Activated naive CD4-positive, alpha-beta T cell treated with anti-CD3 and anti-CD28 coated beads, Interleukin-2, amount 50 U/mL, for 72 hours (primary cell): ENCODE measurements around the gene RUNX2. TPM values are rescaled to one million over a fixed set of nuclear protein-coding genes. Genes with fewer than 3 reads are reported as not detected.
A peak's percentile ranks its signal among the peaks of the same experiment; 100 is the strongest.

ENCODE experiments used
- ATAC-seq, 2 donors: fragments of 150-1000 bp; cut with Tn5 transposase; 2 replicates each; pipeline ENCODE4 v1.10.0; 2021; ENCODE audit warnings: mild to moderate bottlenecking in 2 of 2, moderate library complexity in 2 of 2
- DNase-seq, 2 donors: peaks; one replicate each; pipeline ENCODE4 v3.0.0; 2021 to 2022; ENCODE audit warnings: low spot score in 2 of 2
- H3K27ac Mint-ChIP-seq, 2 donors: one replicate each; pipeline ENCODE4 v1.8.0; 2022; ENCODE audit warnings: mild to moderate bottlenecking in 2 of 2, mixed read lengths in 2 of 2
- H3K36me3 Mint-ChIP-seq, 2 donors: one replicate each; pipeline ENCODE4 v1.8.0; 2022; ENCODE audit warnings: mixed read lengths in 2 of 2
- H3K9me3 Mint-ChIP-seq, 2 donors: one replicate each; pipeline ENCODE4 v1.8.0; 2022; ENCODE audit warnings: mixed read lengths in 2 of 2
- total RNA-seq, 2 donors: library from RNA; stranded (reverse); gene quantifications; one replicate each; pipeline ENCODE4 v1.2.3, GENCODE V29; 2022

The RUNX2 gene
- total RNA-seq, 2 donors from 2014 or later, result 9.5 to 20.8 TPM

DNA sequence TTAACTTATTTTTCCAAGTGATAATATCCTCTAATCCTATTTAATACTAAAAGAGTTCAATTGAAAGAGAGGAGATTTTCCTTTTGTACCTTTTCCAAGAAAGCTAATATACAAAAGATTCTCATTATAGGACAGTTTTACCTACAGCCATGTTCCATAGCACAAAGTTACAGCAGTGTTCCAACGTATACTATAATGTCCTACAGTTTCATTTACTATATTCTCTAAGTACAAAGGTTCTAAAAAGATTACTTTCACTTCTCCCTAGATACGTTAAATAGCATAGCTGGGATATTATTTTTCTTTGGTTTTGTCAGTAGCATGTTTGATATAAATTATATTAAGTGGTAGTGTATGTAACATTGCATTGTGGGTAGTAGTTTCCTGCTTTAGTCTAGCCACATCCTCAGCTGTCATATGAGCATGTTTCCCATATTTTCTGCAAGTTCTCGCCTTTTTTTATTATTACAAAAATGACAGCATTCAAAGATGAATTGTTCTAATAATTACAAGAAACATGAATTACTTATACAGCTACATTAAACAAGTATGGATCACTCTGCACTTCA is 4.4 kb upstream of the RUNX2 start:
- Mint-ChIP-seq H3K36me3 (peaks cover 0 to 5% of the 10 kb centered on the region in 2 donors), H3K9me3 (no peaks in the 10 kb centered on the region), H3K27ac (peak overlapping the region; percentile 29 to 39)
- ATAC-seq, result no peak
- no peak for DNase-seq

DNA sequence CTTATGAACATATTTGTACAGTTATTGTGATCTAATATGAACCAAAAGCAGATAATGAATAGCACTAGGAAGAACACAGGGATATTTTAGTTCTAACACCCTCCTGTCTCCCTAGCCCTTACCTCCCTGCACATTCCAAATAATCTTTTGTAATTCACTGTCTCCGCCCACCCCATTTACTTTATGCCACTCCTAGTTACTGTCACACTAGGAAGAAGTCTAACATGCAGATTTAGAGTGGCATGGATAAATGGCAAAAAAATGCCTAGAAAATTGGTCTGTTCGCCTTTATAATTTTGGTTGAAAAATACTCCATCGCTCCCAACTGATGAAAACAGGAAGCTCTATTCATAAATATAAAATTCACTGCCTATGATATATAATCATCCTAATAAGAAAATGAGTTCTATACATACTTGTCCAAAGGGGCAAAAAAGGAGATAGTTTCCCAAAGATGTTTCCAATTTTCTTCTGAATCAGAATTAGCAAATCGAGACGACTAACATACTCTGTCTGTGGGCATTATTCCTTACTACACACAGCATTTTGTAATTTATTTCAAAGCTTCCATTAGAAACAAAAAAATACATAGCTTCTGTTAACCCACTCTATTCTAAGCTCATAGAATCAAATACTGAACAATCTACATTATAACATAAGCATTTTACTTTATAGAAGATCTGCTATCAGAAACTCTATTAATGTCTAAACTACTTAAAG is 1.3 kb upstream of the RUNX2 start:
- peak overlapping the region in 1 of 2 donors; percentile 50 for H3K27ac Mint-ChIP-seq
- no peaks in the 10 kb centered on the region for H3K36me3 Mint-ChIP-seq
- no peak for ATAC-seq
- no peaks in the 10 kb centered on the region for H3K9me3 Mint-ChIP-seq
- DNase-seq, result no peak

DNA sequence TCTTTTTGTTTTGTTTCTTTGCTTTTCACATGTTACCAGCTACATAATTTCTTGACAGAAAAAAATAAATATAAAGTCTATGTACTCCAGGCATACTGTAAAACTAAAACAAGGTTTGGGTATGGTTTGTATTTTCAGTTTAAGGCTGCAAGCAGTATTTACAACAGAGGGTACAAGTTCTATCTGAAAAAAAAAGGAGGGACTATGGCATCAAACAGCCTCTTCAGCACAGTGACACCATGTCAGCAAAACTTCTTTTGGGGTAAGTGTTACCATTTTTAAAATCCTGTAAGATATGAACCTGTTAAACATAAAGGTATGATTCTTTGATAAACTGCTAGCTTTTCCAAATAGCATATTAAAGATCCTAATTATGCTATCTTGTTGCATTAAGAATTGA is 393 bp downstream of the RUNX2 start:
- no peak for DNase-seq
- Mint-ChIP-seq H3K27ac (no peak overlapping the region), H3K9me3 (no peaks in the 10 kb centered on the region), H3K36me3 (no peaks in the 10 kb centered on the region)
- ATAC-seq, result peak; percentile 19 to 26

DNA sequence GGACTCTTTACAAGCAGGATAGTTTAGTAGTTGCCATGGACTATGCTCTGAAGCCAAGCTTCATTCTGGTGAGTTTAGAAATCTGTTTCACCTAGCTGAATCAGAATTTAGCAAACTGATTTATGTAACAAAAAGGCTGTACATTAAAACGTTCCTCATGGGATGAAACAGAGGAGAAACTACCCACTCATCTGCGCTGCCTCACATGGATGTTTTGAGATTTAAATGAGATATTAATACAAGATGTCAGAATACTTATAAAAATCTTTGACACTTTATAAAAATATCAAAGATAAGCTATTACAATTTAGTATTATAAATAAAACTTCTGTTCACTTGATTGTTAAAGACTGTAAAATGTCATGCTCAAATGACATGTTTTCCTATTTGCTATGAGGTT is 16.8 kb downstream of the RUNX2 start:
- no peak for DNase-seq
- Mint-ChIP-seq H3K9me3 (no peaks in the 10 kb centered on the region), H3K36me3 (peaks cover 4 to 6% of the 10 kb centered on the region in 2 donors), H3K27ac (no peak overlapping the region)
- no peak for ATAC-seq

DNA sequence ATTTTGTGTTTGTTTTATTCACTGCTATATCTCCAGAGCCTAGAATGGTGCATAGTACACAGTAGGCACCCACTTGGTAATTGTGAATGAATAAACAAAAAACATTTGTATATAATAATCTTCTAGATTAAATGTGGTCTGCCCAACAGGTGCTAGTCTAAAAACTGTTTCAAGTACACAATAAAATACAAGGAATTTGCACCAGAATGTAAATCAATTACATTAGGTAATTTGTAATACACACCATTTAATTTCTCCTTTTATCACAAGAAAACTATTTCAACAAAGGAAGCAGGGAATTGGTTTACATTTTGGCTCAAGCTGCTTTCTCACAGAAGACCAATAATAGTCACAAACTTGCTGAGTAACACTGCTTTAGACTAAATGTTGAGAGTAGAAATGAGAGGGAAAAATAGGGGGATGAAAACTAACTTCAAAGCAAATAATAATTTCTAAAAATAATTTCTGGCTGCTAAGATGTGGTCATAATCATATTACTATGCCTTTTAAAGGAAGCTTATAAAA is 22.1 kb downstream of the RUNX2 start:
- no peak for ATAC-seq
- no peaks in the 10 kb centered on the region for H3K9me3 Mint-ChIP-seq

DNA sequence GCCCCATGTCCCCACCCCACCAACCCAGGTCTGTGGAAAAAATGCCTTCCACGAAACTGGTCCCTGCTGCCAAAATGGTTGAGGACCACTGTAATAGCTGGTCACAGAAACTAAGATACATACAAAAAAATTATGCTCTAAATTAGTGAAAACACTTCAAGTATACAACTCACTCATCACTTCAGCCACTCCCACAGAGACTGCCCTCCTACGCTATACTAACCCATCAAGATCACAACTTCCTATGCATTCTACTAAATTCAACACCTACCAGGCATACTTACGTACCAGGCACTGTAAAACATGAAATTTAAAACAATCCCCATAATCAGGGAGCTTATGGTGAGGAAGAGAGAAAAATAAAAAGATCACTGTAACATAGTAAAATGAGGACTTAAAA is 22.9 kb downstream of the RUNX2 start:
- Mint-ChIP-seq H3K9me3 (no peaks in the 10 kb centered on the region), H3K27ac (peak overlapping the region in 1 of 2 donors; percentile 11), H3K36me3 (peaks cover 6 to 14% of the 10 kb centered on the region in 2 donors)
- DNase-seq (no peak), ATAC-seq (no peak)

More for the DNA sequence above, 22.1 kb downstream of the RUNX2 start:
- DNase-seq, result no peak
- Mint-ChIP-seq H3K27ac (no peak overlapping the region), H3K36me3 (peaks cover 6 to 14% of the 10 kb centered on the region in 2 donors)

DNA sequence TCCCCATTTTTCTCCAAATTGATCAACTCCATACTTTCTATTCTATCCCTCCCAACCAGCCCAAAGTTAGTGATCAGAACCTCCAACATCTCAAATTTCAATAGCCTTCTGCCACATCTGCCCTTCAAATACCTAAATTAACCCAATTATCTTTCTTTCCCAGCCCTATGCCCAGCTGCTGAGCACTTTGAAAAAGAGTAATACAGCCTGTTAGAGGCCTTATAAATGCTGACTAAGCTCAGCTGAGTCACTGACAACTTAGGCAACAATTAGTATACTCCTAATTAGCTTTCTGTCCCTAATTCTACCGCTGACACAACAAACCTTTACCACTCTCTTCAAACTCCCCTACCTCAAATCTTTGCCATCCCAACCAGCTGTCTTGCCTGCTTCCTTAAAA is 23.5 kb downstream of the RUNX2 start:
- DNase-seq, result no peak
- H3K9me3 Mint-ChIP-seq, result no peaks in the 10 kb centered on the region
- no peak overlapping the region for H3K27ac Mint-ChIP-seq
- H3K36me3 Mint-ChIP-seq, result peaks cover 6 to 14% of the 10 kb centered on the region in 2 donors
- no peak for ATAC-seq

DNA sequence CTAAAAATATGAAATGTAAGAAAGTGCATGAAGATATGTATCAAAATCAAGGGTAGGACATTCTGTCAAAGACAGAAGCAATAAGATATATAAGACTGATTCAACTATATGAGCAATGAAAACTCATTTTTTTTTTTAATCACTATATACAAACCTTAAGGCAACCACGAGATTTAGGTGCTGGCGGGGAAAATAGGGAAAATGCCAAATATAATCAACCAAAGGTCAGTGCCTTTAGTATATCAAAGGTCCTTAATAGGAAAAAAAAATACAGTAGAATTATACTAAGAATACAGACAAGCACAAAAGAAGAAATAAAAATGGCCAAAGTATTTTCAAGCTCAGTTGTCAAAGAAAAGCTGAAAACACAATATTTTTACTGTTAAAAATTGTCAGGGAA is 25.5 kb downstream of the RUNX2 start:
- Mint-ChIP-seq H3K27ac (no peak overlapping the region), H3K9me3 (no peaks in the 10 kb centered on the region), H3K36me3 (peaks cover 6 to 14% of the 10 kb centered on the region in 2 donors)
- ATAC-seq (no peak), DNase-seq (no peak)

DNA sequence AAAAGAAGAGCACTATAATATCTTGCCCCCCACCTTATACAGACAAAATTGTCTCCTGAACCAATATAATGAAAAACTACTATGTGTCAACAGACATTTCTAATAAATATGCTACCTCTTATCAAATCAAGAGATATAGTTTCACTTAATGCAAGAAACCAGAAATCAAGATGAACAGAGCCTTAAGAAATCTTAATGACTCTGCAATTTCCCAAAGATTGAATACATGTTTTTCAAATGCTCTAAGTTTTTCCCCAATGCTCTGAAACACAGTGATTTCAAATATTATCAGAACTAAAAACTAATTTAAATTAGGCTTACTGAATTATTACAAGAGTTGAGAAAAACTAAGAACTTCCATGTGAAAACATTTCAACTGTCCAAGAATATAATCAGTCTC is 36.3 kb downstream of the RUNX2 start:
- DNase-seq, result no peak

DNA sequence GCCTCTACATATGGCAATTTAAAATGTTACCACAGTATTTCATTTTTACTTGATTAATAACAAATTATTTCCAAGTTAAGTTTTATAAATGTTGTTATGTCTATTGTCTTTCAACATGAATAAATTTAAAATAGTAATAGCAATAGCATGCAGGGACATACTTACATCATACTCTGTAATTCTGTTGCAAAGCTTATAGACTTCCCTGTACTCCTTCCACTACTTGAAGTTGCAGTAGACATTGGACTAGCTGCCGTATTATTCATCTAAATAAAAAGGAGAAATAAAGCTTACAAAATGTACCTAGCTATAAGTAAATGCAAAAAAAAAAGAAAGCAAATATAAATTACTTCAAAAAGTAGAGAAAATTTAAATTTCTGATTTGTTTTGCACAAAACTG is 36.9 kb downstream of the RUNX2 start:
- no peak overlapping the region for H3K27ac Mint-ChIP-seq
- no peaks in the 10 kb centered on the region for H3K9me3 Mint-ChIP-seq
- ATAC-seq (no peak), DNase-seq (no peak)
- H3K36me3 Mint-ChIP-seq, result peaks cover 4 to 8% of the 10 kb centered on the region in 2 donors

More for the DNA sequence above, 36.3 kb downstream of the RUNX2 start:
- no peak for ATAC-seq
- peaks cover 0 to 2% of the 10 kb centered on the region in 2 donors for H3K36me3 Mint-ChIP-seq
- no peaks in the 10 kb centered on the region for H3K9me3 Mint-ChIP-seq
- H3K27ac Mint-ChIP-seq, result no peak overlapping the region

DNA sequence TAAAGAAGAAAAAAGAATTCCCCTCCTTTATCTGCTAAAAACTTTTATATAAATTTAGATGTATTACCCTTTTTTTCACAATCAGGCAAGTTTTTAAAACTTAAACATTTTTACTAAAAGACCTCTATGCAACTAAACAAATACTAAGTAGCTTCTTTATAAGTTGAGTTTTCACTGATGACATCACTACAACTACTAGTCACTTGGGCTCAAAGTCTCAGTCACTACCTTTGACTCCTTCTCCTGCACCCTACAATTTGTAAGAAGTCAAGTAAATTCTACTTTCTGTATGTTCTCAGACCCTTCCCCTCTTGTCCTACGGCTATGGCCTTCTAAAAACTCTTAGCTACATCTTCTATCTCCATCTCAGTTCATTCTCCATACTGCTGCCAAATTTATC is 38.4 kb downstream of the RUNX2 start:
- no peak for DNase-seq
- Mint-ChIP-seq H3K9me3 (no peaks in the 10 kb centered on the region), H3K27ac (no peak overlapping the region), H3K36me3 (peaks cover 6 to 11% of the 10 kb centered on the region in 2 donors)
- no peak for ATAC-seq

DNA sequence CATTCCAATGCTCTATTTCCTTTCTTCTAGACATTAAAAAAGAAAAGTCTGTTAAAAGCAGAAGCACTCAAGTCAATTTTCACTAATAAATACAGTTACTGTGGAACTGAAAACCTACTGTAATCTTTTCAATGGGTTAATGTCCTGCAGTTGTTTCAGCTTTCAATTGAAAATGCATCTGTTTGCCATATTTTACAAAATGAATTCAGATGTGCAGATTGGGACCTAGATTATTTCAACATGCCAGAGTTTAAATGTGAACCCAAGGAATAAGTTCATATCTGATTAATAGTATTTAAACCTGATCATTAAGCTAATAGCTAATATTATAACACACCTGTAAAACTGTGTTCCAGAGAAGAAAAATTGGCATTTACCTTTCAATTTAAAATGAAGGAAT is 39.9 kb downstream of the RUNX2 start:
- no peak for DNase-seq
- no peak for ATAC-seq
- Mint-ChIP-seq H3K36me3 (peaks cover 6 to 11% of the 10 kb centered on the region in 2 donors), H3K9me3 (no peaks in the 10 kb centered on the region), H3K27ac (no peak overlapping the region)

DNA sequence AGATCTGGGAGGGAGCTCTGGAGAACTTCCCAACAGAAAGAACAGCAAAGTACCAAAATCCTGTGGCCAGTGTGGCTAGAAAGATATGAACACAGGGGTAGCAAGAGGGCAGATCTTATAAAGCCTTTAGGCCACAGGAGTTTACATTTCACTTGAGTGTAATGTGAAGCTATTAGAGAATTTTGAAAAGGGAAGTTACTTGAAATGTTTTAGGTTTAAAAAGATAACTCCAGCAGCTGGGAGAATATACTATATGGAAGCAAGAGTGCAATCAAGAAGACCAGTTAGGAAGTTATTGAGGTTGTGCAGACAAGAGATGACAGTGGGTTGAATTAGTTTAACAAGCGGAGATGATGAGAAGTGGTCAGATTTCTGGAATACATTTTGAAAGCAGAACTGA is 41.7 kb downstream of the RUNX2 start:
- H3K27ac Mint-ChIP-seq, result no peak overlapping the region
- no peaks in the 10 kb centered on the region for H3K9me3 Mint-ChIP-seq
- peaks cover 6 to 11% of the 10 kb centered on the region in 2 donors for H3K36me3 Mint-ChIP-seq
- DNase-seq (no peak), ATAC-seq (no peak)

DNA sequence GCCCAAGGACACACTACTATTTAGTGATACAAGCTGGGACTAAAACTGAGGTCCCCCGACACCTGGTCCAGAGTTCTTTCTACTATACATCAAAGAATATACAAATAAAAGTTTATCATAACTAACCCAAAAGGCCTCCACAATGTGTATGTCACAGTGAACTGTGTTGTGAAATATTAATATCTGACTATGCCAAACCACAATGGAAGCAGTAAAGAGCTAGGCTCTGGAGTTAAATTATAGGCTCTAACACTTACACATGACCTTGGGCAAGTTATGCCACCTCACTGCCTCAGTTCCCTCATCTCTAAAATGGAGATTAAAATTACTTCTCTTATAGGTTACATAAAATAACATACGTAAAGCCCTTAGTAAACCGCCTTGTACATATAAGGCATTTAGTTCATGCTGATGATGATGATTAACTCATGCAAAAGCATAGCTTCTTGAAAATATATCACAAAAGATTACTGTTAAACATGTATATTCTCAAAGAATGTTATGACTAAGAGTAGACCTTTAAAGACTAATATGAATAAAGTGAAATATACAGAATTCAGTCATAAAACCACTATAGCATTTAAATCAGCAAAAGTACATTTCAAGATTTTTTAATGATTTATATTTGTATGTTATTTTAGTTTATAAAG is 43.9 kb downstream of the RUNX2 start:
- no peak for DNase-seq
- Mint-ChIP-seq H3K9me3 (no peaks in the 10 kb centered on the region), H3K27ac (peak overlapping the region in 1 of 2 donors; percentile 5), H3K36me3 (peaks cover 10 to 15% of the 10 kb centered on the region in 2 donors)
- ATAC-seq, result peak; percentile 65 to 83

DNA sequence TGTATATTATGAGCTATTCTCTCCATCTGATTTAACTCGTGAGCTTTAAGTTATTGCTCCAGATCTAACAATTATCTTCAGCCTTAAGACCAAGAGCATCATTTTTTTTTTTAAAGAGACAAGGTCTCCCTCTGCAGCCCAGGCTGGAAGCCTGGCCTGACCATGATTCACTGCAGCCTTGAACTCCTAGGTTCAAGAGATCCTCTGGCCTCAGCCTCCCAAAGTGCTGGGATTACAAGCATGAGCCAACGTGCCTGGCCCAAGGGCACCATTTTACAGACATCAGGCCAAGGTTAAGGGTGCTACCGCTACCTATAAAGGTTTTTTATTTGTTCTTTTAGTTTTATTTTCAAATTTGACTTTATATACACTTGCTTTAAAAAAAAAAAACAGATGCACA is 47.3 kb downstream of the RUNX2 start:
- peak overlapping the region in 1 of 2 donors; percentile 100 for H3K27ac Mint-ChIP-seq

DNA sequence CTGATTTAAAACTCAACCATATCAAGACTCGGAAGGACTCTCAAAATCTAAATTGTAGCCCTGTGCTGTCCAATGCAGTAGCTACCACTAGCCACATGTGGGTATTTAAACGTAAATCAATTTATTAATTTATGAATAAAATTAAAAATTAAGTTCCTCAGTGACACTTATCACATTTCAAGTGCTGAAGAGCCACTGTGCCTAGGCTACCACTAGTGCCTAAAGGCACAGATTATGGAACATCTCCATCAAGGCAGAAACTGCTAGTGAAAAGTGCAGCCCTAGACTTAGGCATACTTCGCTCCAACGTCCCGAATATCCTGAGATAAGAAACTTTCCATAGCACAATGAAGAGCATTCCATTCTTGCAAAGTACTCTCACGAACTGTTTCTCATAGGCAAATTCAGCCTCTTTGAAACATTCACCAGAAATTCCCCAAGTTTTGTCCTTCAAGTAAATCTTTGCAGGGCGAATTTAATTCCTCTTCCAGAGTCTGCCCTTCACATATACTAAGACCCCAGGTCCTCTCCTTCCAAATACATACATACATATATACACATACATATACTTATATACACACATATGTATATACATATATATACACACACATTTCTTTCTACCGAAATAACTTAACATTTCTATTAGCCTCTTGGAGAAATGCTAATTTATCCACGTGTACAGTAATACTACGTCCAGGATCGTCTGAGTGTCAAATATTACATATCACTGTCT is 48.3 kb downstream of the RUNX2 start:
- ATAC-seq (no peak), DNase-seq (no peak)
- Mint-ChIP-seq H3K9me3 (no peaks in the 10 kb centered on the region), H3K27ac (peak overlapping the region; percentile 98 to 100), H3K36me3 (peaks cover 15 to 22% of the 10 kb centered on the region in 2 donors)

More for the DNA sequence above, 47.3 kb downstream of the RUNX2 start:
- DNase-seq (no peak), ATAC-seq (no peak)
- Mint-ChIP-seq H3K9me3 (no peaks in the 10 kb centered on the region), H3K36me3 (peaks cover 15 to 22% of the 10 kb centered on the region in 2 donors)
